ENCODE results near the gene ASGR1.

ASGR1 gene

DNA sequence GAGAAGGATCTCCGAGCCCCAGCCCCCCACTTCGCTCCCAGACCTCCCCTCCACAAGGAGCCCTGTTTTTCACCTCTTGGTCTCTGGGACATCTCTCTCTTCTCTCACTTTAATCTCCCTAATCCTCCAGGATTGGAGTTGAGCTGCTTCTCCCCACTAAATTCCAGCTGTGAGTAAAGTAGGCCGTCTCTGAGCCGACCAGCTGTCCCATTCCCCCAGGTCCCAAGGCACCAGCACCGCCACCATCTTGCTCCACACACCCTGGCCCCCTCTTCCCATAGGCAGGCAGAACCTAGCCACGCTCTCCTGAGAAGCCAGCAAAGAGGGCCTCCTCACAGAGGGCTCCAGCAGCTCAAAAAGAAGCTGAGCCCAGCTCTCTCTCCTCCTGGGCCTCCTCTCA is 39.6 kb upstream of the ASGR1 start:
- no peak for TF ChIP-seq ARNTL (CRISPR knock-in tag; IDR thresholded peaks at IDR 0.05; ENCODE audit: borderline replicate concordance, low read depth)
- TF ChIP-seq BACH2 (CRISPR knock-in tag; IDR thresholded peaks at IDR 0.05; ENCODE audit: borderline replicate concordance) = no peak
- no peak for TF ChIP-seq ZNF565 (CRISPR knock-in tag; conservative IDR thresholded peaks at IDR 0.05; ENCODE audit: low read depth)
- TF ChIP-seq TOX (CRISPR knock-in tag; IDR thresholded peaks at IDR 0.05; ENCODE audit: borderline replicate concordance) = no peak
- TF ChIP-seq OSR1 (CRISPR knock-in tag; IDR thresholded peaks at IDR 0.05) = no peak
- TF ChIP-seq, protein P1, sequence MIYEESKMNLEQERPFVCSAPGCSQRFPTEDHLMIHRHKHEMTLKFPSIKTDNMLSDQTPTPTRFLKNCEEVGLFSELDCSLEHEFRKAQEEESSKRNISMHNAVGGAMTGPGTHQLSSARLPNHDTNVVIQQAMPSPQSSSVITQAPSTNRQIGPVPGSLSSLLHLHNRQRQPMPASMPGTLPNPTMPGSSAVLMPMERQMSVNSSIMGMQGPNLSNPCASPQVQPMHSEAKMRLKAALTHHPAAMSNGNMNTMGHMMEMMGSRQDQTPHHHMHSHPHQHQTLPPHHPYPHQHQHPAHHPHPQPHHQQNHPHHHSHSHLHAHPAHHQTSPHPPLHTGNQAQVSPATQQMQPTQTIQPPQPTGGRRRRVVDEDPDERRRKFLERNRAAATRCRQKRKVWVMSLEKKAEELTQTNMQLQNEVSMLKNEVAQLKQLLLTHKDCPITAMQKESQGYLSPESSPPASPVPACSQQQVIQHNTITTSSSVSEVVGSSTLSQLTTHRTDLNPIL (CRISPR knock-in tag; IDR thresholded peaks at IDR 0.05; ENCODE audit: low read depth) = no peak
- TF ChIP-seq, protein P2, sequence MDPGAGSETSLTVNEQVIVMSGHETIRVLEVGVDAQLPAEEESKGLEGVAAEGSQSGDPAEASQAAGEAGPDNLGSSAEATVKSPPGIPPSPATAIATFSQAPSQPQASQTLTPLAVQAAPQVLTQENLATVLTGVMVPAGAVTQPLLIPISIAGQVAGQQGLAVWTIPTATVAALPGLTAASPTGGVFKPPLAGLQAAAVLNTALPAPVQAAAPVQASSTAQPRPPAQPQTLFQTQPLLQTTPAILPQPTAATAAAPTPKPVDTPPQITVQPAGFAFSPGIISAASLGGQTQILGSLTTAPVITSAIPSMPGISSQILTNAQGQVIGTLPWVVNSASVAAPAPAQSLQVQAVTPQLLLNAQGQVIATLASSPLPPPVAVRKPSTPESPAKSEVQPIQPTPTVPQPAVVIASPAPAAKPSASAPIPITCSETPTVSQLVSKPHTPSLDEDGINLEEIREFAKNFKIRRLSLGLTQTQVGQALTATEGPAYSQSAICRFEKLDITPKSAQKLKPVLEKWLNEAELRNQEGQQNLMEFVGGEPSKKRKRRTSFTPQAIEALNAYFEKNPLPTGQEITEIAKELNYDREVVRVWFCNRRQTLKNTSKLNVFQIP (CRISPR knock-in tag; IDR thresholded peaks at IDR 0.05; ENCODE audit: borderline replicate concordance, low read depth) = no peak
- TF ChIP-seq ZNF70 (CRISPR knock-in tag; IDR thresholded peaks at IDR 0.05) = no peak
- TF ChIP-seq ZFP30 (CRISPR knock-in tag; IDR thresholded peaks at IDR 0.05) = no peak
- no peak for TF ChIP-seq TCF4 (CRISPR knock-in tag; IDR thresholded peaks at IDR 0.05; ENCODE audit: borderline replicate concordance)
- no peak for TF ChIP-seq ZC3H10 (CRISPR knock-in tag; IDR thresholded peaks at IDR 0.05)
- no peak for TF ChIP-seq GLIS3 (CRISPR knock-in tag; IDR thresholded peaks at IDR 0.05)
- TF ChIP-seq, protein P3, sequence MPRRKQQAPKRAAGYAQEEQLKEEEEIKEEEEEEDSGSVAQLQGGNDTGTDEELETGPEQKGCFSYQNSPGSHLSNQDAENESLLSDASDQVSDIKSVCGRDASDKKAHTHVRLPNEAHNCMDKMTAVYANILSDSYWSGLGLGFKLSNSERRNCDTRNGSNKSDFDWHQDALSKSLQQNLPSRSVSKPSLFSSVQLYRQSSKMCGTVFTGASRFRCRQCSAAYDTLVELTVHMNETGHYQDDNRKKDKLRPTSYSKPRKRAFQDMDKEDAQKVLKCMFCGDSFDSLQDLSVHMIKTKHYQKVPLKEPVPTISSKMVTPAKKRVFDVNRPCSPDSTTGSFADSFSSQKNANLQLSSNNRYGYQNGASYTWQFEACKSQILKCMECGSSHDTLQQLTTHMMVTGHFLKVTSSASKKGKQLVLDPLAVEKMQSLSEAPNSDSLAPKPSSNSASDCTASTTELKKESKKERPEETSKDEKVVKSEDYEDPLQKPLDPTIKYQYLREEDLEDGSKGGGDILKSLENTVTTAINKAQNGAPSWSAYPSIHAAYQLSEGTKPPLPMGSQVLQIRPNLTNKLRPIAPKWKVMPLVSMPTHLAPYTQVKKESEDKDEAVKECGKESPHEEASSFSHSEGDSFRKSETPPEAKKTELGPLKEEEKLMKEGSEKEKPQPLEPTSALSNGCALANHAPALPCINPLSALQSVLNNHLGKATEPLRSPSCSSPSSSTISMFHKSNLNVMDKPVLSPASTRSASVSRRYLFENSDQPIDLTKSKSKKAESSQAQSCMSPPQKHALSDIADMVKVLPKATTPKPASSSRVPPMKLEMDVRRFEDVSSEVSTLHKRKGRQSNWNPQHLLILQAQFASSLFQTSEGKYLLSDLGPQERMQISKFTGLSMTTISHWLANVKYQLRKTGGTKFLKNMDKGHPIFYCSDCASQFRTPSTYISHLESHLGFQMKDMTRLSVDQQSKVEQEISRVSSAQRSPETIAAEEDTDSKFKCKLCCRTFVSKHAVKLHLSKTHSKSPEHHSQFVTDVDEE (CRISPR knock-in tag; IDR thresholded peaks at IDR 0.05) = no peak
- TF ChIP-seq CSDC2 (CRISPR knock-in tag; IDR thresholded peaks at IDR 0.05) = no peak
- TF ChIP-seq, protein P4, sequence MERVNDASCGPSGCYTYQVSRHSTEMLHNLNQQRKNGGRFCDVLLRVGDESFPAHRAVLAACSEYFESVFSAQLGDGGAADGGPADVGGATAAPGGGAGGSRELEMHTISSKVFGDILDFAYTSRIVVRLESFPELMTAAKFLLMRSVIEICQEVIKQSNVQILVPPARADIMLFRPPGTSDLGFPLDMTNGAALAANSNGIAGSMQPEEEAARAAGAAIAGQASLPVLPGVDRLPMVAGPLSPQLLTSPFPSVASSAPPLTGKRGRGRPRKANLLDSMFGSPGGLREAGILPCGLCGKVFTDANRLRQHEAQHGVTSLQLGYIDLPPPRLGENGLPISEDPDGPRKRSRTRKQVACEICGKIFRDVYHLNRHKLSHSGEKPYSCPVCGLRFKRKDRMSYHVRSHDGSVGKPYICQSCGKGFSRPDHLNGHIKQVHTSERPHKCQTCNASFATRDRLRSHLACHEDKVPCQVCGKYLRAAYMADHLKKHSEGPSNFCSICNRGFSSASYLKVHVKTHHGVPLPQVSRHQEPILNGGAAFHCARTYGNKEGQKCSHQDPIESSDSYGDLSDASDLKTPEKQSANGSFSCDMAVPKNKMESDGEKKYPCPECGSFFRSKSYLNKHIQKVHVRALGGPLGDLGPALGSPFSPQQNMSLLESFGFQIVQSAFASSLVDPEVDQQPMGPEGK (CRISPR knock-in tag; IDR thresholded peaks at IDR 0.05; ENCODE audit: borderline replicate concordance) = no peak
- ATAC-seq = no peak

DNA sequence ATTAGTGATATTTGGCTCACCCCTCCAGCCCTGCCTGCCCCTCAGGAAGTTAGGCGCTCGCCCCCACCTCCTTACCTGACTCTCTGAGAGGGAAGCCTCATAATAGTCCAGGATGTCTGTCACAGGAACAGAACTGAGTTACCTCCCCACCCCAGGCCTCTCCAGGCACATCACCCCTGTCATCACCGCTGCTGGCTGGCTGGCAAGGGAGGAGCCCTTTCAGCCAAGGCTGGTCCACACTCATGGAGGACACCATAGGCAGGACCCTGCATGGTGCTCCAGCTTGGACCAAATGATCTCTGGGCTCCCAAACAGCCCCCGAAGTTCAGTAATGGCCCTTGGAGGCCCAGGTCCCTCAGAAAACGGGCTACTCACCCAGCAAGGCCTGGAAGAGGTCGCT is 39.0 kb upstream of the ASGR1 start:
- no peak for ATAC-seq
- TF ChIP-seq, protein P2 (CRISPR knock-in tag; IDR thresholded peaks at IDR 0.05; ENCODE audit: borderline replicate concordance, low read depth) = no peak
- TF ChIP-seq TCF4 (CRISPR knock-in tag; IDR thresholded peaks at IDR 0.05; ENCODE audit: borderline replicate concordance) = no peak
- TF ChIP-seq ARNTL (CRISPR knock-in tag; IDR thresholded peaks at IDR 0.05; ENCODE audit: borderline replicate concordance, low read depth) = no peak
- no peak for TF ChIP-seq ZNF565 (CRISPR knock-in tag; conservative IDR thresholded peaks at IDR 0.05; ENCODE audit: low read depth)
- no peak for TF ChIP-seq TOX (CRISPR knock-in tag; IDR thresholded peaks at IDR 0.05; ENCODE audit: borderline replicate concordance)
- no peak for TF ChIP-seq ZC3H10 (CRISPR knock-in tag; IDR thresholded peaks at IDR 0.05)
- TF ChIP-seq ISL1 (CRISPR knock-in tag; IDR thresholded peaks at IDR 0.05) = no peak
- no peak for TF ChIP-seq SNAI2 (CRISPR knock-in tag; IDR thresholded peaks at IDR 0.05)
- TF ChIP-seq PPARA (CRISPR knock-in tag; IDR thresholded peaks at IDR 0.05; ENCODE audit: borderline replicate concordance) = no peak
- TF ChIP-seq, protein P5, sequence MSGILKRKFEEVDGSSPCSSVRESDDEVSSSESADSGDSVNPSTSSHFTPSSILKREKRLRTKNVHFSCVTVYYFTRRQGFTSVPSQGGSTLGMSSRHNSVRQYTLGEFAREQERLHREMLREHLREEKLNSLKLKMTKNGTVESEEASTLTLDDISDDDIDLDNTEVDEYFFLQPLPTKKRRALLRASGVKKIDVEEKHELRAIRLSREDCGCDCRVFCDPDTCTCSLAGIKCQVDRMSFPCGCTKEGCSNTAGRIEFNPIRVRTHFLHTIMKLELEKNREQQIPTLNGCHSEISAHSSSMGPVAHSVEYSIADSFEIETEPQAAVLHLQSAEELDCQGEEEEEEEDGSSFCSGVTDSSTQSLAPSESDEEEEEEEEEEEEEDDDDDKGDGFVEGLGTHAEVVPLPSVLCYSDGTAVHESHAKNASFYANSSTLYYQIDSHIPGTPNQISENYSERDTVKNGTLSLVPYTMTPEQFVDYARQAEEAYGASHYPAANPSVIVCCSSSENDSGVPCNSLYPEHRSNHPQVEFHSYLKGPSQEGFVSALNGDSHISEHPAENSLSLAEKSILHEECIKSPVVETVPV (CRISPR knock-in tag; IDR thresholded peaks at IDR 0.05) = no peak
- TF ChIP-seq ZFP30 (CRISPR knock-in tag; IDR thresholded peaks at IDR 0.05) = no peak
- TF ChIP-seq, protein P3 (CRISPR knock-in tag; IDR thresholded peaks at IDR 0.05) = no peak
- no peak for TF ChIP-seq ZNF8 (CRISPR knock-in tag; IDR thresholded peaks at IDR 0.05)
- TF ChIP-seq, protein P1 (CRISPR knock-in tag; IDR thresholded peaks at IDR 0.05; ENCODE audit: low read depth) = no peak
- TF ChIP-seq BACH2 (CRISPR knock-in tag; IDR thresholded peaks at IDR 0.05; ENCODE audit: borderline replicate concordance) = no peak
- TF ChIP-seq CSDC2 (CRISPR knock-in tag; IDR thresholded peaks at IDR 0.05) = no peak
- no peak for TF ChIP-seq ZFP3 (CRISPR knock-in tag; IDR thresholded peaks at IDR 0.05)
- no peak for TF ChIP-seq GLIS3 (CRISPR knock-in tag; IDR thresholded peaks at IDR 0.05)
